Measurements from ENCODE around the gene CLDN15. TPM values are rescaled to one million over a fixed set of nuclear protein-coding genes. Genes with fewer than 3 reads are reported as not detected.
A peak's percentile ranks its signal among the peaks of the same experiment; 100 is the strongest.

CLDN15 gene
- total and polyA plus RNA-seq, 2 donors from 2014 or later, result 11.9 to 13.3 TPM

DNA sequence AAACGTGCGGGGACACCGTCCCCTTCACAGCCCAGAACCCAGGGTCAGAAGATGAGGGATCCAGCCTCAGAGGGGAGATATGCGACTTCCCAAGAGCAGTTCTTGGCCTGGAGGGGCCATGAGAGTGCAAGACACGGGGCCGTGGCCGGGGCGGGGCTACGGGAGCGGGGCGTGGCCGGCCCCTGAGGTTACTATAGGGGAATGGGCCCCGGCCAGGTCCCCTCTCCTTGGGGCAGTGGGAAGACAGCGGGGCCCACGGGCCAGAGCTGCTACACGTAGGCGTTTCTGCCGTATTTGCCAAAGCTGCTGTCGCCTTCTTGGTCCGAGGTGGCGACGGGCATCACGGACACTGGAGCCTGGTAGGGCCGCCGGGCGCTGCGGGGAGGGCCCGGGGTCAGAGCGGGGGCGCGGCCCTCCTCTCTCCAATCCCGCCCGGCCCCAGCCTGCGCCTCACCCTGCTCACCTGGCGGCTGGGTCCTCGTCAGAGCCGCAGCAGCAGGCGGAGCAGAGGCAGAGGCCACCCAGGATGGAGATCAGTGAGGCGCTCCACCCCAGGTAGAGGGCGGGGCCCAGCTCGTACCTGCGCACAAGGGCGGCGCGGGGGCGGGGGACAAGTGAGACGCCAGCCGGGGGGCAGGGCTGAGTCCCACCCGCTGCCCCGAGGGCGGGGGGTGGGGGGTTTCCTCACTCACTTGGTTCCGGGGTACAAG, 5.3 kb downstream of the CLDN15 start:
- Histone ChIP-seq H3K4me3 (ENCODE audit: low read length in 3 of 3) (peak overlapping the region in 1 of 3 donors; percentile 43), H3K27me3 (ENCODE audit: control insufficient read depth, insufficient read depth, low read length) (no peaks in the 10 kb centered on the region), H3K4me1 (ENCODE audit: control insufficient read depth in 2 of 3, insufficient read depth in 2 of 3, low read depth in 1 of 3, low read length in 3 of 3) (peaks cover 0 to 10% (median 6%) of the 10 kb centered on the region in 3 donors), H3K36me3 (ENCODE audit: control insufficient read depth in 2 of 3, insufficient read depth in 3 of 3, low read length in 3 of 3) (peaks cover 0 to 5% (median 0%) of the 10 kb centered on the region in 3 donors), H3K9ac (ENCODE audit: low read length in 3 of 3) (peak overlapping the region in 1 of 3 donors; percentile 59), H3K27ac (ENCODE audit: low read depth in 2 of 2, low read length in 2 of 2) (peak overlapping the region; percentile 63 to 69), H3K9me3 (ENCODE audit: control insufficient read depth in 2 of 3, insufficient read depth in 1 of 3, low read length in 3 of 3) (no peaks in the 10 kb centered on the region)
- peak; percentile 62 to 87 (median 66) for DNase-seq
- TF ChIP-seq, protein P1, sequence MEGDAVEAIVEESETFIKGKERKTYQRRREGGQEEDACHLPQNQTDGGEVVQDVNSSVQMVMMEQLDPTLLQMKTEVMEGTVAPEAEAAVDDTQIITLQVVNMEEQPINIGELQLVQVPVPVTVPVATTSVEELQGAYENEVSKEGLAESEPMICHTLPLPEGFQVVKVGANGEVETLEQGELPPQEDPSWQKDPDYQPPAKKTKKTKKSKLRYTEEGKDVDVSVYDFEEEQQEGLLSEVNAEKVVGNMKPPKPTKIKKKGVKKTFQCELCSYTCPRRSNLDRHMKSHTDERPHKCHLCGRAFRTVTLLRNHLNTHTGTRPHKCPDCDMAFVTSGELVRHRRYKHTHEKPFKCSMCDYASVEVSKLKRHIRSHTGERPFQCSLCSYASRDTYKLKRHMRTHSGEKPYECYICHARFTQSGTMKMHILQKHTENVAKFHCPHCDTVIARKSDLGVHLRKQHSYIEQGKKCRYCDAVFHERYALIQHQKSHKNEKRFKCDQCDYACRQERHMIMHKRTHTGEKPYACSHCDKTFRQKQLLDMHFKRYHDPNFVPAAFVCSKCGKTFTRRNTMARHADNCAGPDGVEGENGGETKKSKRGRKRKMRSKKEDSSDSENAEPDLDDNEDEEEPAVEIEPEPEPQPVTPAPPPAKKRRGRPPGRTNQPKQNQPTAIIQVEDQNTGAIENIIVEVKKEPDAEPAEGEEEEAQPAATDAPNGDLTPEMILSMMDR (IDR thresholded peaks at IDR 0.05; ENCODE audit: borderline replicate concordance, extremely low read depth, insufficient read depth), result no peak
- FAIRE-seq, result no peak
- intact Hi-C loops (cut with DNase I), result no loop called here

DNA sequence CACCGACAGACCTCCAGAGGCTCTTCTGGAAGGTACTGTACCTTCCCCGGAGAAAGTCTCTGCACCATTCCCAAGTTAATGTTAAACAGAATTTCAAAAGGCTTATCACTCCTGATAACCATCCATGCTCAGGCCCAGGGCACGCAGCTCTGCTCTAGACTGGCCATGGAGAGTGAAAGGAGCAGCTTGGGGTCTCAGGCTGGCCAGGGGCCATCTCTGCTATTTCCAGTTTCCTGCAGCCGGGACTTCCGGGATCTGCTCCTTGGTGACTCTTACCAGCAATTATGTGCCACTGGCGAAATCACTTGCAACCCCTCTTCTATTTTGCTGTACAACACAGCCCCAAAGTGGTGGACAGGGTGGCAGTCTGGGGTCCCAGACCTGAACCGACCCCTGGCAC, 6.0 kb downstream of the CLDN15 start:
- peak overlapping the region in 1 of 3 donors; percentile 43 for H3K4me3 ChIP-seq (ENCODE audit: low read length in 3 of 3)
- peaks cover 0 to 9% (median 6%) of the 10 kb centered on the region in 3 donors for H3K4me1 ChIP-seq (ENCODE audit: control insufficient read depth in 2 of 3, insufficient read depth in 2 of 3, low read depth in 1 of 3, low read length in 3 of 3)
- intact Hi-C loops (cut with DNase I), result no loop called here
- TF ChIP-seq, protein P1 (IDR thresholded peaks at IDR 0.05; ENCODE audit: borderline replicate concordance, extremely low read depth, insufficient read depth), result no peak
- no peaks in the 10 kb centered on the region for H3K9me3 ChIP-seq (ENCODE audit: control insufficient read depth in 2 of 3, insufficient read depth in 1 of 3, low read length in 3 of 3)
- no peaks in the 10 kb centered on the region for H3K27me3 ChIP-seq (ENCODE audit: control insufficient read depth, insufficient read depth, low read length)
- peak overlapping the region; percentile 63 to 69 for H3K27ac ChIP-seq (ENCODE audit: low read depth in 2 of 2, low read length in 2 of 2)
- FAIRE-seq (no peak), DNase-seq (peak in 1 of 5 donors; percentile 19)
- H3K36me3 ChIP-seq (ENCODE audit: control insufficient read depth in 2 of 3, insufficient read depth in 3 of 3, low read length in 3 of 3), result peaks cover 0 to 3% (median 0%) of the 10 kb centered on the region in 3 donors
- H3K9ac ChIP-seq (ENCODE audit: low read length in 3 of 3), result peak overlapping the region in 1 of 3 donors; percentile 59

DNA sequence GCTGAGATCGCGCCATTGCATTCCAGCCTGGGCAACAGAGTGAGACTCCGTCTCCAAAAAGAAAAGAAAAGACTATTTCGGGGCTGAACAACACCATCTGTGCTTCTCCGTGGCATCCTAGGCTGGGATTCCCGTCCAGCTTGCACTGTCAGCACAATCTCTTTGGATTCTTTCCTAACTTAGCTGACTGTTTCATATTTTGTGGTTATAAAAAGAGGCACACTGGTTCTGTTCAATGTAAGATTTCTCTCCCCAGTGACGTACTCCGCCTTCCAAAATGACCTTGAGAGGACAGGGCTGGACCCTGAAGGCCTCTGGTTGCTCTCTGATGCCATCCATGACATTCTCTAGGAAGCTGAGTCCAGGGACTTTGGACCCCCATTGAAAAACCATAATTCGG, 10.9 kb downstream of the CLDN15 start:
- H3K36me3 ChIP-seq (ENCODE audit: control insufficient read depth in 2 of 3, insufficient read depth in 3 of 3, low read length in 3 of 3), result peaks cover 0 to 23% (median 2%) of the 10 kb centered on the region in 3 donors
- H3K9ac ChIP-seq (ENCODE audit: low read length in 3 of 3), result no peak overlapping the region
- no peak overlapping the region for H3K27ac ChIP-seq (ENCODE audit: low read depth in 2 of 2, low read length in 2 of 2)
- no peak for FAIRE-seq
- DNase-seq, result no peak
- no peaks in the 10 kb centered on the region for H3K27me3 ChIP-seq (ENCODE audit: control insufficient read depth, insufficient read depth, low read length)
- no peak overlapping the region for H3K4me3 ChIP-seq (ENCODE audit: low read length in 3 of 3)
- TF ChIP-seq, protein P1 (IDR thresholded peaks at IDR 0.05; ENCODE audit: borderline replicate concordance, extremely low read depth, insufficient read depth), result no peak
- H3K9me3 ChIP-seq (ENCODE audit: control insufficient read depth in 2 of 3, insufficient read depth in 1 of 3, low read length in 3 of 3), result no peaks in the 10 kb centered on the region
- H3K4me1 ChIP-seq (ENCODE audit: control insufficient read depth in 2 of 3, insufficient read depth in 2 of 3, low read depth in 1 of 3, low read length in 3 of 3), result peaks cover 0 to 4% (median 3%) of the 10 kb centered on the region in 3 donors
- intact Hi-C loops (cut with DNase I), result no loop called here
